HCT116 (cell line): ENCODE data around the gene RAB3GAP1. TPM values are rescaled to one million over a fixed set of nuclear protein-coding genes. Genes with fewer than 3 reads are reported as not detected.

ENCODE experiments used
- ATAC-seq: fragments of 200-7000 bp; cut with Tn5 transposase; 2 replicates; pipeline ENCODE4 v1.9.1; 2020; ENCODE audit warnings: mild to moderate bottlenecking, moderate library complexity
- BruUV-seq: library from RNA; stranded (reverse); fragments of 400-500 nt; replicated peaks from 2 replicates; lab custom pipeline; 2021; lab: Mats Ljungman, UMichigan
- CTCF ChIA-PET: fragments of 300-600 bp; sonication (Branson Sonifier 250); formaldehyde crosslinking; loops from one replicate; lab custom pipeline; 2021; ENCODE audit warnings: antibody characterized with exemption; lab: Charles Lee
- POLR2A ChIA-PET: fragments of 300-600, 350-600 bp; sonication (Branson Sonifier 250); formaldehyde crosslinking; loops from one replicate; lab custom pipeline; 2021; ENCODE audit warnings: antibody characterized with exemption; lab: Charles Lee
- RAD21 ChIA-PET, 2 experiments: fragments of 300-600 bp; sonication (Branson Sonifier 250); formaldehyde crosslinking; loops; one replicate each; lab custom pipeline; 2023; ENCODE audit warnings: low total read pairs in 2 of 2; ENCODE audit not compliant: uncharacterized antibody in 2 of 2, unreplicated experiment in 2 of 2, low non-redundant PET in 1 of 2; lab: Charles Lee
- DNase-seq: peaks from one replicate; pipeline ENCODE4 v3.0.0-alpha.2; 2010; ENCODE audit warnings: low read depth, low spot score
- H2AFZ ChIP-seq: fragments of 200-600 bp; shearing (Covaris generic), sonication (generic); 2 replicates; pipeline ENCODE4 v1.6.1; 2017; ENCODE audit warnings: low read depth, mixed run types, mixed read lengths, antibody characterized with exemption, low read length; ENCODE audit not compliant: poor library complexity, severe bottlenecking
- H3K27ac ChIP-seq: 2 replicates; pipeline ENCODE4 v1.5.1; 2012; ENCODE audit warnings: low read depth, low read length
- H3K27me3 ChIP-seq: fragments of 200-600 bp; sonication (generic); 2 replicates; pipeline ENCODE4 v1.6.1; 2016; ENCODE audit warnings: mixed run types, low read length, mixed read lengths; ENCODE audit not compliant: insufficient read depth
- H3K36me3 ChIP-seq, 2 experiments: fragments of 200-500 bp in 1 of 2; fragments of 200-600 bp in 1 of 2; sonication (Bioruptor generic) in 1 of 2; sonication (generic) in 1 of 2; 2 replicates each; pipeline versions ENCODE4 v1.5.1 to v1.6.1; 2014 to 2016; ENCODE audit warnings: low read length in 2 of 2, inconsistent platforms in 1 of 2, mixed read lengths in 1 of 2, mixed run types in 1 of 2; ENCODE audit not compliant: insufficient read depth in 2 of 2, control insufficient read depth in 1 of 2
- H3K4me1 ChIP-seq, 2 experiments: fragments of 200-600 bp in 1 of 2; sonication (generic) in 1 of 2; 2 replicates each; pipeline versions ENCODE4 v1.5.1 to v1.6.1; 2012 to 2017; ENCODE audit warnings: low read length in 2 of 2, inconsistent platforms in 1 of 2, mild to moderate bottlenecking in 1 of 2, mixed read lengths in 1 of 2, mixed run types in 1 of 2, moderate library complexity in 1 of 2; ENCODE audit not compliant: insufficient read depth in 2 of 2, control insufficient read depth in 1 of 2
- H3K4me2 ChIP-seq: fragments of 200-600 bp; sonication (generic); 2 replicates; pipeline ENCODE4 v1.6.1; 2017; ENCODE audit warnings: mixed run types, low read length, mixed read lengths
- H3K4me3 ChIP-seq, 2 experiments: fragments of 200-600 bp in 1 of 2; sonication (generic) in 1 of 2; replicated peaks in 1 of 2; 2 replicates each; pipeline ENCODE4 v1.5.1; 2011 to 2016; ENCODE audit warnings: low read length in 2 of 2, control low read depth in 1 of 2, low read depth in 1 of 2, mild to moderate bottlenecking in 1 of 2, mixed read lengths in 1 of 2, mixed run types in 1 of 2
- H3K79me2 ChIP-seq: fragments of 200-600 bp; sonication (generic); 2 replicates; pipeline ENCODE4 v1.6.1; 2017; ENCODE audit warnings: mild to moderate bottlenecking, mixed run types, low read length, moderate library complexity, mixed read lengths; ENCODE audit not compliant: insufficient read depth
- H3K9ac ChIP-seq: fragments of 200-600 bp; sonication (generic); 2 replicates; pipeline ENCODE4 v1.6.1; 2016; ENCODE audit warnings: low read length, mixed read lengths
- H3K9me2 ChIP-seq: fragments of 200-600 bp; sonication (generic), shearing (Covaris generic); 2 replicates; pipeline ENCODE4 v1.6.1; 2017; ENCODE audit warnings: mixed run types, mild to moderate bottlenecking, moderate library complexity; ENCODE audit not compliant: insufficient read depth
- H3K9me3 ChIP-seq, 2 experiments: fragments of 200-500 bp in 1 of 2; fragments of 200-600 bp in 1 of 2; sonication (Bioruptor generic) in 1 of 2; sonication (generic) in 1 of 2; 2 replicates each; pipeline ENCODE4 v1.6.1; 2014 to 2017; ENCODE audit warnings: low read length in 2 of 2, mixed read lengths in 2 of 2, inconsistent platforms in 1 of 2, low read depth in 1 of 2, mild to moderate bottlenecking in 1 of 2, mixed run types in 1 of 2, moderate library complexity in 1 of 2; ENCODE audit not compliant: control insufficient read depth in 1 of 2, insufficient read depth in 1 of 2
- H4K20me1 ChIP-seq: fragments of 200-600 bp; sonication (generic), shearing (Covaris generic); 2 replicates; pipeline ENCODE4 v1.6.1; 2017; ENCODE audit warnings: mixed run types, mild to moderate bottlenecking, moderate library complexity; ENCODE audit not compliant: insufficient read depth
- CEBPB ChIP-seq: IDR thresholded peaks from 2 replicates; pipeline ENCODE4 v1.6.1; 2012; ENCODE audit warnings: low read depth
- ELF1 ChIP-seq: IDR thresholded peaks from 2 replicates; pipeline ENCODE4 v1.6.1; 2012; ENCODE audit warnings: low read depth, borderline replicate concordance
- FOSL1 ChIP-seq: IDR thresholded peaks from 2 replicates; pipeline ENCODE4 v1.6.1; 2012; ENCODE audit warnings: low read depth
- SP1 ChIP-seq: IDR thresholded peaks from 2 replicates; pipeline ENCODE4 v1.6.1; 2012; ENCODE audit warnings: low read depth
- SRF ChIP-seq: IDR thresholded peaks from 2 replicates; pipeline ENCODE4 v1.6.1; 2012; ENCODE audit warnings: low read depth
- intact Hi-C: fragments of 100-400 bp; cut with micrococcal nuclease; formaldehyde crosslinking; loops from 2 replicates; pipeline ENCODE4 v1.10.0; 2022
- total RNA-seq: library from RNA; stranded (reverse); gene quantifications from one replicate; pipeline ENCODE4 v1.2.1, GENCODE V29; 2021; ENCODE audit not compliant: unreplicated experiment
- TF ChIP-seq, protein P1 (sequence below): IDR thresholded peaks from 2 replicates; pipeline ENCODE4 v1.6.1; 2012; ENCODE audit warnings: low read depth
- TF ChIP-seq, protein P2 (sequence below): IDR thresholded peaks from 2 replicates; pipeline ENCODE4 v1.6.1; 2012

The RAB3GAP1 gene
- total RNA-seq, 1 experiment from 2014 or later, result 38.5 TPM

DNA sequence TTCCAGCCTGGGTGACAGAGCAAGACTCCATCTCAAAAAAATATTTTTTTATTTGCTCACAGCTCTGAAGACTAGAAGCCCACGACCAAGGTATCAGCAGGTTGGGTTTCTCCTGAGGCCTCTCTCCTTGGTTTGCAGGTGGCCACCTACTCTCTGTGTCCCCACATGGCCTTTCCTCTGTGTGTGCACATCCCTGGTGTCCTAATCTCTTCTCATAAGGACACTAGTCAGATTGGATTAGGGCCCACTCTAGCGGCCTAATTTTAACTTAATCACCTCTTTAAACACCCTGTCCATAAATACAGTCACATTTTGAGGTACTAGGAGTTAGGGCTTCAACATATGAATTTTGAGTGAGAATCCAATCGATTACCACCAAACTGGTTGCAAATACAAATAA is 2.0 kb upstream of the RAB3GAP1 start:
- TF ChIP-seq FOSL1, result no peak
- TF ChIP-seq, protein P1, sequence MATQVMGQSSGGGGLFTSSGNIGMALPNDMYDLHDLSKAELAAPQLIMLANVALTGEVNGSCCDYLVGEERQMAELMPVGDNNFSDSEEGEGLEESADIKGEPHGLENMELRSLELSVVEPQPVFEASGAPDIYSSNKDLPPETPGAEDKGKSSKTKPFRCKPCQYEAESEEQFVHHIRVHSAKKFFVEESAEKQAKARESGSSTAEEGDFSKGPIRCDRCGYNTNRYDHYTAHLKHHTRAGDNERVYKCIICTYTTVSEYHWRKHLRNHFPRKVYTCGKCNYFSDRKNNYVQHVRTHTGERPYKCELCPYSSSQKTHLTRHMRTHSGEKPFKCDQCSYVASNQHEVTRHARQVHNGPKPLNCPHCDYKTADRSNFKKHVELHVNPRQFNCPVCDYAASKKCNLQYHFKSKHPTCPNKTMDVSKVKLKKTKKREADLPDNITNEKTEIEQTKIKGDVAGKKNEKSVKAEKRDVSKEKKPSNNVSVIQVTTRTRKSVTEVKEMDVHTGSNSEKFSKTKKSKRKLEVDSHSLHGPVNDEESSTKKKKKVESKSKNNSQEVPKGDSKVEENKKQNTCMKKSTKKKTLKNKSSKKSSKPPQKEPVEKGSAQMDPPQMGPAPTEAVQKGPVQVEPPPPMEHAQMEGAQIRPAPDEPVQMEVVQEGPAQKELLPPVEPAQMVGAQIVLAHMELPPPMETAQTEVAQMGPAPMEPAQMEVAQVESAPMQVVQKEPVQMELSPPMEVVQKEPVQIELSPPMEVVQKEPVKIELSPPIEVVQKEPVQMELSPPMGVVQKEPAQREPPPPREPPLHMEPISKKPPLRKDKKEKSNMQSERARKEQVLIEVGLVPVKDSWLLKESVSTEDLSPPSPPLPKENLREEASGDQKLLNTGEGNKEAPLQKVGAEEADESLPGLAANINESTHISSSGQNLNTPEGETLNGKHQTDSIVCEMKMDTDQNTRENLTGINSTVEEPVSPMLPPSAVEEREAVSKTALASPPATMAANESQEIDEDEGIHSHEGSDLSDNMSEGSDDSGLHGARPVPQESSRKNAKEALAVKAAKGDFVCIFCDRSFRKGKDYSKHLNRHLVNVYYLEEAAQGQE, result no peak
- TF ChIP-seq CEBPB, result no peak
- no peak for TF ChIP-seq SRF
- TF ChIP-seq SP1, result no peak
- TF ChIP-seq, protein P2, sequence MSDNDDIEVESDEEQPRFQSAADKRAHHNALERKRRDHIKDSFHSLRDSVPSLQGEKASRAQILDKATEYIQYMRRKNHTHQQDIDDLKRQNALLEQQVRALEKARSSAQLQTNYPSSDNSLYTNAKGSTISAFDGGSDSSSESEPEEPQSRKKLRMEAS, result no peak
- TF ChIP-seq ELF1, result no peak
- no peak overlapping the region for H2AFZ ChIP-seq
- intact Hi-C loops, result loop anchor here (5.0 kb wide), 1 partner anchor 482 kb away; the partner anchor contains the start of genes R3HDM1 and ZRANB3
- no peaks in the 10 kb centered on the region for H3K9me3 ChIP-seq
- peaks cover 9 to 12% of the 10 kb centered on the region in 2 experiments; a peak in 2 of 4 replicates for H3K4me1 ChIP-seq
- H4K20me1 ChIP-seq, result no peaks in the 10 kb centered on the region
- no peak overlapping the region for H3K4me3 ChIP-seq
- peaks cover 30% of the 10 kb centered on the region for H3K79me2 ChIP-seq
- BruUV-seq, result no TSS peak
- DNase-seq (no peak), ATAC-seq (no peak)
- H3K27me3 ChIP-seq, result 0 out of 2 replicates have a peak, but pooled peaks cover 1% of the 10 kb centered on the region
- H3K27ac ChIP-seq, result no peak overlapping the region
- no peaks in the 10 kb centered on the region for H3K9me2 ChIP-seq
- H3K4me2 ChIP-seq, result no peak overlapping the region
- ChIA-PET POLR2A (no interaction called here), RAD21 (no interaction called here), CTCF (no interaction called here)
- no peaks in the 10 kb centered on the region for H3K36me3 ChIP-seq
- H3K9ac ChIP-seq, result no peak overlapping the region
